Central memory CD4-positive, alpha-beta T cell (primary cell): ENCODE data around the gene TMEM213.

Source experiments
- DNase-seq: peaks from one replicate; pipeline ENCODE4 v3.0.0; 2022

Gene TMEM213

GRCh38 chr7:138878856-138879255 is 81.1 kb downstream of the TMEM213 start:
- no peak for DNase-seq

GRCh38 chr7:138879356-138879755 is 81.6 kb downstream of the TMEM213 start:
- no peak for DNase-seq

GRCh38 chr7:138880881-138881578 is 83.2 kb downstream of the TMEM213 start:
- DNase-seq: no peak

- DNase-seq: no peak
These were observed 83.9 kb downstream of the TMEM213 start for GRCh38 chr7:138881579-138882188.

- DNase-seq: no peak
These were observed 84.5 kb downstream of the TMEM213 start for GRCh38 chr7:138882249-138882648.

- DNase-seq: no peak
These were observed 87.8 kb downstream of the TMEM213 start for GRCh38 chr7:138885383-138886147.

- DNase-seq: peak; percentile 73
These were observed 88.7 kb downstream of the TMEM213 start for GRCh38 chr7:138886501-138886917.

GRCh38 chr7:138887085-138887710 is 89.4 kb downstream of the TMEM213 start:
- no peak for DNase-seq
